DMS153 treated with DMSO at 0.1 percent for 48 hours (cell line): ENCODE results near the gene MYL7.

Experiments
- DNase-seq: peaks from one replicate; lab custom pipeline; 2025; ENCODE audit not compliant: unreplicated experiment; lab: John Stamatoyannopoulos, UW

MYL7 gene

GRCh38 chr7:44150966-44151941, 10.1 kb upstream of the MYL7 start:
- DNase-seq: no peak

GRCh38 chr7:44150466-44150832, 9.3 kb upstream of the MYL7 start:
- DNase-seq: no peak

DNA sequence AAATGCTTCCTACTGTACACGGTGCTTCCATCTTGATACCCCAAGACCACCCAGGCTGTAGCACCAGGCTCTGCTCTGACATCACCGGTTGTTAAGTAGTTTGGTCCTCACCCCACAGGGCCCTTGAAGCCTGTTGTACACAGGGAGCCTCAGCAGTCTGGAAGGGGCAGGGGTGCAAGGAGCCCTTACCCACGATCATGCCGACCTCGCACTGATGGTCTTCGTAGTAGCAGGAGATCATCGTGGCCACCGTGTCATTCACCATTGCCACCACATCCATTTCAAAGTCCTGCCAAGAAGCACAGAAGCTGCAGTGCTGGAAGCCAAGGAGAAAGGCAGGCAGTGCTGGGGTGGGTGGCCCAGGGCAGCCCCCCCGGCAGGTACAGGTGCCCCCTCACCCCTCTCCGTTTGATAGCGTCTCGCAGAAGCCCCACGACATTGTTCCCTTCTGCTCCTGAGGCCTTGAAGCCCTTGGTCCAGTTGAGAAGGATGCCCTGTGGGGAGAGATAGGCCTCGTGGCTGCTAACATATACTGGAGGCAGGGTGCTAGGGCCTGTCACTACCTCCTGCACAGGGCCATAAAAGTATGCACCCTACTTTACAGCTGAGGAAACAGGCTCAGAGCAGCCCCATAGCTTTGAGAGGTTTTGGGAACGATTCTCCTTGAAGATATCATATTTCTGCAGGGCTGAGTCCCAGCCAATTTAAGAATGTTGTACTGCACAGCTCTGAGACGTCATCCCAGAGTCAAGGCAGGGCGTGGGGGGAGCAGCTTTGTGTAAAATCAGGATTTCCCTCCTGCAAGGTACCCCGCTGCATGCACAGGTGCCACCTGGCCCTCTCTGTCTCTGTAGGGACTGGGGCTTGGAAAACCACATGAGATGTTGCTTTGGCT, 8.7 kb upstream of the MYL7 start:
- DNase-seq: no peak

DNA sequence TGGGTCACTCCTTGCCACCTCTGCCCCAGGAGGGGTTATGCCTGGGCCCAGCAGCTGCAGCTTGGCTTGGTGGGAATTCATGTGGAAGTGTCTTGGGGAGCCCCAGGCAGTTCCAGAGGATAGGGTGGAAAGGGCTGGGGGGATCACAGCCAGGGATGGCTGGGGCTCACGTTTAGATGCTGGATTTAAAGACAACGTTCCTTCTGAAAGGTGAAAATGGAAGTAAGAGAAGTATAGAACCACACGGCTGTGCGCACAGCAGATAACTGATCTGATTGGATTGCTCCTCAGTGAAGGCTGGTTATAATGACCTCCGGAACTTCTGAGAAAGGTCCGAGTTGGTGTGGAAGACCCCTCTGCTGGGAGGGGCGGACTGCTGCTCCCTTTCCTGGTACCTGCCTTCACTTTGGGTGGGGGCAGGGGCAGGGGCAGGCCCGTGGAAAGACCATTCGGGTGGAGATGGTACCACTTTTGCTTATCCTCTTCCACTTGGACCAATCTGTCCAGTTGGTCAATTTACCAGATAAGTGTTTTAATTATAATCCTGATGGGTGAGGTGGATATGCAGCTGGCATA, 7.9 kb upstream of the MYL7 start:
- no peak for DNase-seq

GRCh38 chr7:44148166-44148565, 7.0 kb upstream of the MYL7 start:
- no peak for DNase-seq

GRCh38 chr7:44147026-44147991, 6.2 kb upstream of the MYL7 start:
- no peak for DNase-seq

DNA sequence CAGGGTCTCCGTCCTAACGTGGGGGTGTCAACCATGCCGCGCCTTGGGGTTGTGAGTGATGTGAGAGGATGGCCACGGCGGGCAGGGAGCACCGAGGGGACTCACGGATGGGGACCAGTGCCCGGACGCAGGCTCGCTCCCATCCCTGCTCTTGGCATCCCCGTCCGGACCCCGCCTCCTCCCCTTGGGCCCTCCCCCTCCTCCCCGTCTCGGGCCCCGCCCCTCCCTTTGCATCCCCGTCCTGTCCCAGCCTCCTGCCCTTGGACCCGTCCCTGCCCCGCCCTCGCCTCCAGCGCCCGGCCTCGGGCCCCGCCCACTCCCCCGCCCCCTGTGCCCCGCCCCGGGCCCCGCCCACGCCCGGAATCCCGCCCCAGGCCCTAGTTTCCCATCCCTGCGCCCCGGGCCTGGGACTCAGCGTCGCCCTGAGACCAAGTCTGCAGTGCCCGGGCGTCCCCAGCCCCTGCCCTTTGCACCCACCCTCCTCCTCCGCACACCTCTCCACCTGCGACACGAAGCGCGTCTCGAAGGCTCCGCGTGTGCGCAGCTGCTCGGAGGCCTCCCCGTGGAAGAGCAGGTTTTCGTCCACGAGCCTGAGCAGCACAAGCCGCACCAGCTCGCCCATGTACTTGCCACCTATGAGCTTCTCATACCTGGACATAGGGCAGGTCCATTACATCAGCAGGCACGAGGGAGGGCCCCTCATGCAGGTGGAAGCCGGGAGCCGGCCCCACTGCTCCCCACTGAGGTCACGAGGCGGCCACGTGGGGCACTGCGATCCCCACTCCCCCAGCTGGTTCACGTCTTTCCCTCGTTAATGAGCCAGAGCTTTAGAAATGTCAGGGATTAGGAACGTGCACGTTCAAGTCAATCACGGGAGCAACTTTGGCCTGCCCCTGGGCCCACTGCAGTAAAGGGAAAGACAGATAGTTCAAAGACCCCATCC, 5.1 kb upstream of the MYL7 start:
- no peak for DNase-seq

- no peak for DNase-seq
Measured at GRCh38 chr7:44145479-44145968, 4.4 kb upstream of the MYL7 start.

DNA sequence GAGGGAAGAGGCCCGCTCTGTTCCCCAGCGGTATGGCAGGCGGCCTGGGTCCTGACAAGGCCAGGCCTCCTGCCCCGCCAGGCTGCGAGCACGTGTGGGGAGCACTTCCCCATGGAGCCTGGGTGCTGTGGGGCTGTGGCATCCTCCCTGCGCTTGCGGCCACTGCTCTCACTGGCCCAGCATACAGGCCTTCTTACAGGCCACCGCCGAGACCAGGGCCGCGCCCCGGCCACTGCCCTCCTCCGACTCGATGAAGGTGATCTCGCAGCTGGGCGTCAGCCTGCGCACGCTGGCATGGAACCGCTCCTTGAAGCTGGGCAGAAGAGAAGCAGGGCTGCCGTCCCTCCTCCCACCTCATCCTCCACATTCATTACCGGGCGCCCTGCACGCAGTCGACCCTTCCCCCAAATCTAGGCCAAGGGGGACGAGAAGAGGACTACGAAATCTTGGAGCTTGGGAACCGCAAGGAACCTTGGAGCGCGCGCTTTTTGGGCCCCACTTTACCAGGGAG, 3.9 kb upstream of the MYL7 start:
- no peak for DNase-seq

- DNase-seq: no peak
Measured at GRCh38 chr7:44144426-44144967, 3.4 kb upstream of the MYL7 start.

DNA sequence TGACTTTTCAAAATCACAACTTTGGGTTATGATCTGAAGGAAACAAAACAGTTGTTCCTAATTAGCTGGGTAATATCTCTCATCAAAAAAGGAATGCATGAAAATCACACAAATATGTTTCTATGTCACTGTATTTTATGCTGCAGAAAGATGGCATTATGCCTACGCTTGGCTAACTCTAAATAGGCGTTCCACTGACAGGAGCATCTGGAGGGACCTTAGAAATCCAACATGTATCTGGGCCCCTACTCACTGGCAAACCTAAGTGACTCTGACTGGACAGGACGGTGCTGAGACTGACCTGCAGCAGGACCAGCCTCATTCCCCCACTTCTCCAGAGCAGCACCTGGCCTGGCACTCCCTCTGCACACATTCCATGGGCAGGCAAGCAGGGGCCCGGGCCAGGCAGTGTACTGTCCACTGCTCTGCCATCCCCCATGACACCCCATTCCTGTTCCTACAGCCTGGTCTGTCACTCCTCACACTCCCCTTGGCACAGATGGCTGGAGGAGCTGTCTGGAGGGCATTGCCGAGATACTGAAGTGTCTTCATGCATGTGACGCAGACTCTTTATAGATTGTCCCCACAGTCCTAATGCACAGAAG, 2.6 kb upstream of the MYL7 start:
- no peak for DNase-seq

DNA sequence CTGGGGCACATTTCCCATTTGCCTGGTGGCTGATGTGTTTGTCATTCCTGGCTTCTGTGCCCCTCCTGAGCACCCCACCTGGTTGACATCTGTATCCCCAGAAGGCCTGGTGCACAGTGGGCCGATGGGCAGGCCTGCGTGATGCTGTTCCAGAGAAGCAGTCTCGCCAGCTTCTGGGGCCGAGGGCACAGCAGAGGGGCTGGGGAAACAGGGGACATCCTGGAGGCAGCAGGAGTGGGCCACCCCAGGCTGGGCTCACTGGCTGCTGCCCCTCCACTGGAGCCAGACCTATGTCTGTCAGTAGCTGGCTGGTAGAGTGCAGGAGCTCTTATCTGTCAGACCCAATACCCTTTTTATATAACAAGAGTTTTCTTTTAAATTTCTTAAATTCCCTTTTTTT, 896 bp upstream of the MYL7 start:
- no peak for DNase-seq

DNA sequence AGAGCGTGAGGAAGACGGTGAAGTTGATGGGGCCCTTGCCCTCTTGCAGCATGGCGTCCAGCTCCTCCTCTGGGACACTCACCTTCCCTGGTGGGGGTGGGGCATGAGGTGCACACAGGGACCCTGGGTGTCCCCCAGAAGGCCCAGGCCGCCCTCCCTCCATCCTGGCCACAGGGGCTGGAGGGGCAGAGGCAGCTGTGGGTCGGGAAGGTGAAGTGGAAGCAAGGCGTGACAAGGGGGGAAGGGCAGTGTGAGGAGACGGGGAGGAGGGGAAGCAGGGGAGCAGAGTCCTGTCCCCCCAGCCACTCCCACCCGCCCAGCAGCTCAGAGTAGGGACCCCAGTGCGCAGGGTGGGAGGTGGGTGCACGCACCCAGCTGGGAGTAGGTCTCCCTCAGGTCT, 791 bp downstream of the MYL7 start:
- DNase-seq: no peak

DNA sequence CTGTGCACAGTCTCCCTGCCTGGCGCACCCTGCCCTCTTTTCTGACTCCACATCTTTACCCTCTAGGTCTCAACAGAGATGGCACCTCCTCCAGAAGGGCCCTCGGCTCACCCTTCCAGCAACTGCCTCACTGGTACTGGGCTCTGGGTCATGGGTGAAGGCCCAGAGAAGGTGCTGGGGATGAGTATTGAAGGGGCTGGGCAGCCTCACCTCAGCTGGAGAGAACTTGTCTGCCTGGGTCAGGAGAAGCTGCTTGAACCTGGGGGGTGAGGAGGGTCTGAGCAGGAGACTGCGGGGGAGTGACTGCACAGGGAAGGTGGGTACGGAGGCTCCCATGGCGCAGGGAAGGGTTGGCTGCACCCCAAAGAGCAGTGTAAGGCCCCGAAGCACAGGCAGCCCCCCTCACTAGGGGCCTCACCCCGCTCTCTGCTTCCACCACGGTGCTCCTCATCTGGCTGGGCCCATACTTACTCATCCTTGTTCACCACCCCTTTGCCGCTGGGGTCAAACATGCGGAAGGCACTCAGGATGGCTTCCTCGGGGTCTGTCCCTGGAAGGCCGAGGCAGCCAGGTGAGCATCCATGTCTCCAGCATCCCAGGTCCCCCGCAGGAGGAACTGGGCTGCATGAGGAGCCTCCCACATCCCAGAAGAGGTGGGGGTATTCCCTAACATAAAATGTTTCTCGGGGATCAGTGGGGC, 1.7 kb downstream of the MYL7 start:
- no peak for DNase-seq

GRCh38 chr7:44138698-44139097, 2.4 kb downstream of the MYL7 start:
- no peak for DNase-seq

GRCh38 chr7:44136731-44137130, 4.4 kb downstream of the MYL7 start:
- no peak for DNase-seq

GRCh38 chr7:44134943-44135628, 6.0 kb downstream of the MYL7 start:
- no peak for DNase-seq
